ENCODE results near the gene PRDM16. TPM values are rescaled to one million over a fixed set of nuclear protein-coding genes. Genes with fewer than 3 reads are reported as not detected.

PRDM16 gene
- total RNA-seq, 1 donor from 2014 or later = 0.43 TPM

GRCh38 chr1:3190256-3191041 is 121.4 kb downstream of the PRDM16 start:
- H3K9me3 Mint-ChIP-seq (ENCODE audit: unreplicated experiment) = peaks cover 8% of the 10 kb centered on the region
- Histone ChIP-seq H3K4me1 (ENCODE audit: insufficient read depth, low read length) (peaks cover 21% of the 10 kb centered on the region), H3K36me3 (ENCODE audit: insufficient read depth, low read length) (peaks cover 2% of the 10 kb centered on the region), H3K27ac (ENCODE audit: low read depth, low read length) (peak overlapping the region; percentile 6), H3K4me2 (ENCODE audit: low read length) (peak overlapping the region; percentile 32), H2AFZ (ENCODE audit: low read depth, low read length) (peak overlapping the region; percentile 10), H3K27me3 (ENCODE audit: insufficient read depth, low read length) (no peaks in the 10 kb centered on the region), H3K9me3 (ENCODE audit: insufficient read depth, low read depth, low read length) (peaks cover 9% of the 10 kb centered on the region), H3K9ac (ENCODE audit: low read length) (no peak overlapping the region), H3K79me2 (ENCODE audit: insufficient read depth, low read length) (peaks cover 2% of the 10 kb centered on the region), H4K20me1 (ENCODE audit: insufficient read depth, low read length) (no peaks in the 10 kb centered on the region), H3K4me3 (ENCODE audit: insufficient read depth, low read depth, low read length) (no peak overlapping the region)
- TF ChIP-seq CTCF (IDR thresholded peaks at IDR 0.05; ENCODE audit: insufficient read depth, low read depth, low read length) (no peak), EZH2 (IDR thresholded peaks at IDR 0.05; ENCODE audit: insufficient read depth, low read length) (no peak)
- no peaks in the 10 kb centered on the region for H3K27me3 Mint-ChIP-seq (ENCODE audit: low read depth, unreplicated experiment)
- no peak overlapping the region for H3K4me3 Mint-ChIP-seq (ENCODE audit: unreplicated experiment)
- peaks cover 6% of the 10 kb centered on the region for H3K4me1 Mint-ChIP-seq (ENCODE audit: low read depth, unreplicated experiment)
- no peak for FAIRE-seq
- peaks cover 3% of the 10 kb centered on the region for H3K36me3 Mint-ChIP-seq (ENCODE audit: low read depth, unreplicated experiment)
- DNase-seq (ENCODE audit: low read depth) = peak; percentile 50
- no peak overlapping the region for H3K27ac Mint-ChIP-seq (ENCODE audit: unreplicated experiment)

GRCh38 chr1:3192361-3192760 is 123.4 kb downstream of the PRDM16 start:
- Histone ChIP-seq H3K4me2 (ENCODE audit: low read length) (no peak overlapping the region), H3K79me2 (ENCODE audit: insufficient read depth, low read length) (peaks cover 2% of the 10 kb centered on the region), H3K9me3 (ENCODE audit: insufficient read depth, low read depth, low read length) (peaks cover 9% of the 10 kb centered on the region), H3K4me1 (ENCODE audit: insufficient read depth, low read length) (peaks cover 14% of the 10 kb centered on the region), H3K36me3 (ENCODE audit: insufficient read depth, low read length) (peaks cover 2% of the 10 kb centered on the region), H3K4me3 (ENCODE audit: insufficient read depth, low read depth, low read length) (no peak overlapping the region), H3K27me3 (ENCODE audit: insufficient read depth, low read length) (no peaks in the 10 kb centered on the region), H4K20me1 (ENCODE audit: insufficient read depth, low read length) (no peaks in the 10 kb centered on the region), H2AFZ (ENCODE audit: low read depth, low read length) (no peak overlapping the region), H3K27ac (ENCODE audit: low read depth, low read length) (peak overlapping the region; percentile 4), H3K9ac (ENCODE audit: low read length) (no peak overlapping the region)
- Mint-ChIP-seq H3K4me3 (ENCODE audit: unreplicated experiment) (no peak overlapping the region), H3K36me3 (ENCODE audit: low read depth, unreplicated experiment) (peaks cover 3% of the 10 kb centered on the region), H3K4me1 (ENCODE audit: low read depth, unreplicated experiment) (peaks cover 6% of the 10 kb centered on the region), H3K27ac (ENCODE audit: unreplicated experiment) (no peak overlapping the region), H3K27me3 (ENCODE audit: low read depth, unreplicated experiment) (no peaks in the 10 kb centered on the region), H3K9me3 (ENCODE audit: unreplicated experiment) (peaks cover 8% of the 10 kb centered on the region)
- FAIRE-seq = no peak
- DNase-seq (ENCODE audit: low read depth) = no peak
- no peak for TF ChIP-seq EZH2 (IDR thresholded peaks at IDR 0.05; ENCODE audit: insufficient read depth, low read length)
- TF ChIP-seq CTCF (IDR thresholded peaks at IDR 0.05; ENCODE audit: insufficient read depth, low read depth, low read length) = no peak

GRCh38 chr1:3192825-3193224 is 123.8 kb downstream of the PRDM16 start:
- H3K36me3 Mint-ChIP-seq (ENCODE audit: low read depth, unreplicated experiment) = peaks cover 3% of the 10 kb centered on the region
- Histone ChIP-seq H3K79me2 (ENCODE audit: insufficient read depth, low read length) (peaks cover 2% of the 10 kb centered on the region), H3K4me1 (ENCODE audit: insufficient read depth, low read length) (peaks cover 14% of the 10 kb centered on the region), H4K20me1 (ENCODE audit: insufficient read depth, low read length) (no peaks in the 10 kb centered on the region), H3K36me3 (ENCODE audit: insufficient read depth, low read length) (peaks cover 2% of the 10 kb centered on the region), H3K9ac (ENCODE audit: low read length) (no peak overlapping the region), H3K4me3 (ENCODE audit: insufficient read depth, low read depth, low read length) (no peak overlapping the region), H3K4me2 (ENCODE audit: low read length) (no peak overlapping the region), H2AFZ (ENCODE audit: low read depth, low read length) (no peak overlapping the region), H3K27ac (ENCODE audit: low read depth, low read length) (no peak overlapping the region), H3K9me3 (ENCODE audit: insufficient read depth, low read depth, low read length) (peaks cover 9% of the 10 kb centered on the region), H3K27me3 (ENCODE audit: insufficient read depth, low read length) (no peaks in the 10 kb centered on the region)
- H3K9me3 Mint-ChIP-seq (ENCODE audit: unreplicated experiment) = peaks cover 8% of the 10 kb centered on the region
- DNase-seq (ENCODE audit: low read depth) (peak; percentile 70), FAIRE-seq (no peak)
- H3K27ac Mint-ChIP-seq (ENCODE audit: unreplicated experiment) = no peak overlapping the region
- TF ChIP-seq EZH2 (IDR thresholded peaks at IDR 0.05; ENCODE audit: insufficient read depth, low read length) (no peak), CTCF (IDR thresholded peaks at IDR 0.05; ENCODE audit: insufficient read depth, low read depth, low read length) (no peak)
- peaks cover under 1% of the 10 kb centered on the region for H3K27me3 Mint-ChIP-seq (ENCODE audit: low read depth, unreplicated experiment)
- H3K4me1 Mint-ChIP-seq (ENCODE audit: low read depth, unreplicated experiment) = peaks cover 6% of the 10 kb centered on the region
- H3K4me3 Mint-ChIP-seq (ENCODE audit: unreplicated experiment) = no peak overlapping the region

Data from astrocyte (in vitro differentiated cells and primary cell).